Naive thymus-derived CD4-positive, alpha-beta T cell (primary cell): ENCODE results near the gene C1orf185. TPM values are rescaled to one million over a fixed set of nuclear protein-coding genes. Genes with fewer than 3 reads are reported as not detected.

Experiments
- ATAC-seq: fragments of 150-1000 bp; cut with Tn5 transposase; 2 replicates; pipeline ENCODE4 v1.10.0; 2021; ENCODE audit warnings: mild to moderate bottlenecking, moderate library complexity
- CTCF ChIA-PET: fragments of 350-600 bp; sonication (Branson Sonifier 250); formaldehyde crosslinking; loops from one replicate; lab custom pipeline; 2021; ENCODE audit warnings: antibody characterized with exemption; lab: Charles Lee
- POLR2A ChIA-PET: fragments of 350-600 bp; sonication (Branson Sonifier 250); formaldehyde crosslinking; loops from one replicate; lab custom pipeline; 2021; ENCODE audit warnings: antibody characterized with exemption, inconsistent platforms; lab: Charles Lee
- DNase-seq, 9 donors: peaks; one replicate each; pipeline versions ENCODE4 v3.0.0 to v3.0.0-alpha.2; 2020 to 2022; ENCODE audit warnings: mixed read lengths in 1 of 9
- H3K27ac ChIP-seq: one replicate; pipeline ENCODE4 v1.7.0; 2013; ENCODE audit warnings: mild to moderate bottlenecking, low read depth, low read length, moderate library complexity
- H3K27me3 ChIP-seq, 2 donors: one replicate each; pipeline ENCODE4 v1.7.0; 2013; ENCODE audit warnings: low read length in 2 of 2, mild to moderate bottlenecking in 2 of 2, moderate library complexity in 2 of 2; ENCODE audit not compliant: control insufficient read depth in 2 of 2, insufficient read depth in 2 of 2
- H3K36me3 ChIP-seq, 3 experiments: 1 replicate in 2 of 3; 2 replicates in 1 of 3; pipeline ENCODE4 v1.7.0; 2013; ENCODE audit warnings: low read length in 3 of 3, mild to moderate bottlenecking in 3 of 3, moderate library complexity in 1 of 3; ENCODE audit not compliant: insufficient read depth in 3 of 3, control insufficient read depth in 2 of 3
- H3K4me1 ChIP-seq, 2 donors: one replicate each; pipeline ENCODE4 v1.7.0; 2013; ENCODE audit warnings: low read length in 2 of 2, mild to moderate bottlenecking in 2 of 2, moderate library complexity in 1 of 2; ENCODE audit not compliant: control insufficient read depth in 2 of 2, insufficient read depth in 2 of 2
- H3K4me3 ChIP-seq: 2 replicates; pipeline ENCODE4 v1.7.0; 2013; ENCODE audit warnings: mild to moderate bottlenecking, low read length
- H3K9me3 ChIP-seq, 3 experiments: 1 replicate in 2 of 3; 2 replicates in 1 of 3; pipeline ENCODE4 v1.7.0; 2013; ENCODE audit warnings: low read length in 3 of 3; ENCODE audit not compliant: control insufficient read depth in 2 of 3
- H3K27ac Mint-ChIP-seq, 9 donors: one replicate each; pipeline ENCODE4 v1.8.0; 2020 to 2022; ENCODE audit warnings: mixed read lengths in 9 of 9, mild to moderate bottlenecking in 8 of 9, moderate library complexity in 5 of 9, inconsistent platforms in 2 of 9
- H3K27me3 Mint-ChIP-seq, 5 donors: one replicate each; pipeline ENCODE4 v1.8.0; 2021 to 2022; ENCODE audit warnings: mixed read lengths in 5 of 5, mild to moderate bottlenecking in 1 of 5
- H3K36me3 Mint-ChIP-seq, 5 donors: one replicate each; pipeline ENCODE4 v1.8.0; 2020 to 2022; ENCODE audit warnings: mixed read lengths in 5 of 5, mild to moderate bottlenecking in 3 of 5, inconsistent platforms in 1 of 5
- H3K4me1 Mint-ChIP-seq, 7 donors: one replicate each; pipeline ENCODE4 v1.8.0; 2020 to 2022; ENCODE audit warnings: mixed read lengths in 7 of 7, mild to moderate bottlenecking in 3 of 7, inconsistent platforms in 1 of 7
- H3K4me3 Mint-ChIP-seq, 10 donors: one replicate each; pipeline ENCODE4 v1.8.0; 2020 to 2022; ENCODE audit warnings: mild to moderate bottlenecking in 10 of 10, mixed read lengths in 10 of 10, moderate library complexity in 6 of 10, inconsistent platforms in 2 of 10
- H3K9me3 Mint-ChIP-seq, 11 donors: one replicate each; pipeline ENCODE4 v1.8.0; 2020 to 2022; ENCODE audit warnings: mixed read lengths in 11 of 11, mild to moderate bottlenecking in 4 of 11, inconsistent platforms in 1 of 11, moderate library complexity in 1 of 11
- intact Hi-C, 2 donors: fragments of 100-400 bp; cut with micrococcal nuclease; formaldehyde crosslinking; loops; one replicate each; pipeline ENCODE4 v1.15.1; 2023
- polyA plus RNA-seq, 2 donors: library from polyadenylated mRNA; unstranded; fragments of 300-500 nt; fragmentation: Illumina TruSeq; gene quantifications; one replicate each; pipeline ENCODE4 v1.2.3, GENCODE V29; 2021
- total RNA-seq, 6 experiments: library from RNA in 5 of 6; stranded (reverse) in 5 of 6; gene quantifications; 1 replicate in 5 of 6; 2 replicates in 1 of 6; pipeline ENCODE4 v1.2.3 and lab custom pipeline; 2021 to 2026

C1orf185 gene
- total RNA-seq (not detected), polyA plus RNA-seq (not detected), total RNA-seq (lab: John Stamatoyannopoulos, UW) (not detected)

- H3K9me3 ChIP-seq, result no peaks in the 10 kb centered on the region
- POLR2A ChIA-PET, result no interaction called here
These were observed at the start of gene C1orf185 for GRCh38 chr1:51101976-51102375. C1orf185 (plus strand) TSS chr1:51102228; CDS start chr1:51102234, 6 bp downstream.

DNA sequence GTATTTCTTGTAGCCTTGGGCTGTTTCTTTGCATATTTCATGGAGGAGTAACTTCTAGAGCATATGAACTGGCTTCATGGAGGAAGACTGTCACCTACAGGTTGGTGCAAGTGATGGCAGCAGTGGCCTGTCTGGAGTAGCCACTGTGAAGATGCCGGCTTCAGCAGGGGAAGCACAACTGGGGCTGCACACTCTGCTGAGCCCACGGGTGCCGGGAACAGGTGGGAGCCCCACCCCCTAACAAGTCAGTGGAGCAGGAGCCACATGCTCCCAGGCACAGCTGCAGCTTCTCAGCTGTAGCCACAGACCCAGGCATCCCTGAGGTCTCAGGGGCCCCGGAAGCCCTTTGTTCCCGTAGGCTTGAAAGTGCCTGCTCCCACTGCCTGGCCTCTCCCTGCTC is 43.2 kb upstream of the C1orf185 start:
- peaks cover 0 to 35% (median 14%) of the 10 kb centered on the region in 11 donors for H3K9me3 Mint-ChIP-seq
- CTCF ChIA-PET, result no interaction called here
- Histone ChIP-seq H3K9me3 (no peaks in the 10 kb centered on the region), H3K4me1 (no peaks in the 10 kb centered on the region), H3K36me3 (no peaks in the 10 kb centered on the region), H3K27ac (no peak overlapping the region), H3K4me3 (no peak overlapping the region), H3K27me3 (no peaks in the 10 kb centered on the region)
- no peak overlapping the region for H3K4me3 Mint-ChIP-seq
- POLR2A ChIA-PET, result no interaction called here
- peak in 1 of 9 donors; percentile 3 for DNase-seq
- no peak overlapping the region for H3K27ac Mint-ChIP-seq
- peaks cover 0 to 12% (median 7%) of the 10 kb centered on the region in 5 donors for H3K36me3 Mint-ChIP-seq
- peaks cover 11 to 28% (median 19%) of the 10 kb centered on the region in 5 donors for H3K27me3 Mint-ChIP-seq
- intact Hi-C loops, result loop anchor here in 1 of 2 donors (2.0 kb wide), 1 partner anchor 286 kb away; no protein-coding TSS in a partner anchor
- no peak for ATAC-seq
- H3K4me1 Mint-ChIP-seq, result no peaks in the 10 kb centered on the region

More at GRCh38 chr1:51101976-51102375, at the start of gene C1orf185:
- Mint-ChIP-seq H3K4me1 (no peaks in the 10 kb centered on the region), H3K27ac (no peak within 1 kb of the TSS), H3K27me3 (peaks cover 9 to 16% (median 13%) of the 10 kb centered on the region in 5 donors), H3K9me3 (peaks cover 0 to 3% (median 0%) of the 10 kb centered on the region in 11 donors), H3K4me3 (no peak within 1 kb of the TSS), H3K36me3 (no peaks in the 10 kb centered on the region)
- no peaks in the 10 kb centered on the region for H3K27me3 ChIP-seq
- H3K36me3 ChIP-seq, result no peaks in the 10 kb centered on the region
- H3K4me3 ChIP-seq, result no peak within 1 kb of the TSS
- DNase-seq (no peak), ATAC-seq (no peak)
- H3K4me1 ChIP-seq, result no peaks in the 10 kb centered on the region
- CTCF ChIA-PET, result no interaction called here
- intact Hi-C loops, result no loop called here
- no peak within 1 kb of the TSS for H3K27ac ChIP-seq

- intact Hi-C loops, result no loop called here
- H3K4me3 Mint-ChIP-seq, result no peak overlapping the region
- Histone ChIP-seq H3K4me3 (no peak overlapping the region), H3K9me3 (no peaks in the 10 kb centered on the region), H3K4me1 (no peaks in the 10 kb centered on the region), H3K36me3 (no peaks in the 10 kb centered on the region), H3K27ac (no peak overlapping the region), H3K27me3 (no peaks in the 10 kb centered on the region)
- ATAC-seq (no peak), DNase-seq (no peak)
- peaks cover 9 to 29% (median 16%) of the 10 kb centered on the region in 5 donors for H3K27me3 Mint-ChIP-seq
- H3K27ac Mint-ChIP-seq, result no peak overlapping the region
- CTCF ChIA-PET, result interaction anchor here (0.6 to 1.2 kb wide), 2 partner anchors 132 to 183 kb away, joined by 3 read pairs; no protein-coding TSS in a partner anchor
- no peaks in the 10 kb centered on the region for H3K4me1 Mint-ChIP-seq
- POLR2A ChIA-PET, result no interaction called here
- peaks cover 0 to 35% (median 14%) of the 10 kb centered on the region in 11 donors for H3K9me3 Mint-ChIP-seq
- H3K36me3 Mint-ChIP-seq, result peaks cover 0 to 12% (median 7%) of the 10 kb centered on the region in 5 donors
These were observed 40.7 kb upstream of the C1orf185 start for GRCh38 chr1:51061231-51061918.

- H3K36me3 ChIP-seq, result no peaks in the 10 kb centered on the region
- Mint-ChIP-seq H3K9me3 (peaks cover 0 to 23% (median 6%) of the 10 kb centered on the region in 11 donors), H3K27me3 (peaks cover 7 to 20% (median 17%) of the 10 kb centered on the region in 5 donors), H3K4me3 (no peak overlapping the region), H3K4me1 (no peaks in the 10 kb centered on the region), H3K27ac (no peak overlapping the region), H3K36me3 (peaks cover 0 to 8% (median 4%) of the 10 kb centered on the region in 5 donors)
- intact Hi-C loops, result no loop called here
- H3K4me1 ChIP-seq, result no peaks in the 10 kb centered on the region
- POLR2A ChIA-PET, result no interaction called here
- no peak overlapping the region for H3K27ac ChIP-seq
- CTCF ChIA-PET, result no interaction called here
- no peaks in the 10 kb centered on the region for H3K9me3 ChIP-seq
- DNase-seq (no peak), ATAC-seq (no peak)
- no peak overlapping the region for H3K4me3 ChIP-seq
- no peaks in the 10 kb centered on the region for H3K27me3 ChIP-seq
These were observed 38.9 kb upstream of the C1orf185 start for GRCh38 chr1:51063121-51063520.

GRCh38 chr1:51070011-51070410 is 32.0 kb upstream of the C1orf185 start:
- no peaks in the 10 kb centered on the region for H3K27me3 ChIP-seq
- no peaks in the 10 kb centered on the region for H3K4me1 ChIP-seq
- DNase-seq (no peak), ATAC-seq (no peak)
- ChIA-PET CTCF (no interaction called here), POLR2A (no interaction called here)
- no peaks in the 10 kb centered on the region for H3K36me3 Mint-ChIP-seq
- H3K9me3 Mint-ChIP-seq, result no peaks in the 10 kb centered on the region
- no peak overlapping the region for H3K4me3 ChIP-seq
- intact Hi-C loops, result no loop called here
- H3K4me3 Mint-ChIP-seq, result no peak overlapping the region
- H3K9me3 ChIP-seq, result no peaks in the 10 kb centered on the region
- no peak overlapping the region for H3K27ac ChIP-seq
- no peak overlapping the region for H3K27ac Mint-ChIP-seq
- H3K27me3 Mint-ChIP-seq, result peaks cover 15 to 31% (median 23%) of the 10 kb centered on the region in 5 donors
- H3K4me1 Mint-ChIP-seq, result no peaks in the 10 kb centered on the region
- H3K36me3 ChIP-seq, result no peaks in the 10 kb centered on the region

DNA sequence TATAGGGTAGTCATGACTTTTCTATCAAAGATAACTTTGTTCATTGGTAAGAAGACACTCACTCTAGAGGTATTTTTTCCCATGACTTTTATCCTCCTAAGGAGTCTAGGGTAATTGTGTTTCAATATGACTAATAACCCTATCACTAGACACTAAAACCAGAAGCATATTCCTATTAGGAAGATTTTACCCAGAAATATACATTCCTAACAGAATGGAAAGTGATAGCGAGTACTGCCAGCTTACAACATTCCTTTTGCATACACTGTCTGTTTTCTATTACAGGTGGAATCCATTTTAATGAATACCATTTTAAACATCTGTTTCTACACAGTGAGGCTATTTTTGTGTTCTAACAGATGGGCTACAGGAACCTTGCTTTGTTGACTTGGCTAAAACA is 31.4 kb upstream of the C1orf185 start:
- Mint-ChIP-seq H3K27me3 (peaks cover 15 to 33% (median 24%) of the 10 kb centered on the region in 5 donors), H3K4me3 (no peak overlapping the region), H3K9me3 (no peaks in the 10 kb centered on the region), H3K27ac (no peak overlapping the region), H3K36me3 (no peaks in the 10 kb centered on the region), H3K4me1 (no peaks in the 10 kb centered on the region)
- intact Hi-C loops, result no loop called here
- Histone ChIP-seq H3K27ac (no peak overlapping the region), H3K36me3 (no peaks in the 10 kb centered on the region), H3K4me3 (no peak overlapping the region), H3K9me3 (no peaks in the 10 kb centered on the region), H3K27me3 (no peaks in the 10 kb centered on the region), H3K4me1 (no peaks in the 10 kb centered on the region)
- no peak for ATAC-seq
- ChIA-PET POLR2A (no interaction called here), CTCF (no interaction called here)
- DNase-seq, result no peak
